Activated CD4-positive, alpha-beta T cell treated with anti-CD3 and anti-CD28 coated beads, Interleukin-2, amount 10 ng/mL, durations not matched to agents 7 days and 5 days (primary cell): Measurements from ENCODE around the gene THSD4. TPM values are rescaled to one million over a fixed set of nuclear protein-coding genes. Genes with fewer than 3 reads are reported as not detected.

Source experiments
- CTCF ChIA-PET: fragments of 350-600 bp; sonication (Branson Sonifier 250); formaldehyde crosslinking; loops from one replicate; lab custom pipeline; 2021; ENCODE audit warnings: antibody characterized with exemption; lab: Charles Lee
- POLR2A ChIA-PET: fragments of 350-600 bp; sonication (Branson Sonifier 250); formaldehyde crosslinking; loops from one replicate; lab custom pipeline; 2021; ENCODE audit warnings: antibody characterized with exemption; lab: Charles Lee
- DNase-seq: peaks from one replicate; pipeline ENCODE4 v3.0.0-alpha.2; 2020
- H3K27ac Mint-ChIP-seq: one replicate; pipeline ENCODE4 v1.8.0; 2021; ENCODE audit warnings: mild to moderate bottlenecking, moderate library complexity, mixed read lengths
- H3K27me3 Mint-ChIP-seq: one replicate; pipeline ENCODE4 v1.8.0; 2021; ENCODE audit warnings: mixed read lengths
- H3K36me3 Mint-ChIP-seq: one replicate; pipeline ENCODE4 v1.8.0; 2021; ENCODE audit warnings: low read depth, mixed read lengths
- H3K4me1 Mint-ChIP-seq: one replicate; pipeline ENCODE4 v1.8.0; 2021; ENCODE audit warnings: mixed read lengths
- H3K4me3 Mint-ChIP-seq: one replicate; pipeline ENCODE4 v1.8.0; 2021; ENCODE audit warnings: mild to moderate bottlenecking, moderate library complexity, mixed read lengths
- H3K9me3 Mint-ChIP-seq: one replicate; pipeline ENCODE4 v1.8.0; 2021; ENCODE audit warnings: mixed read lengths
- total RNA-seq, 2 experiments: library from RNA; stranded (reverse); gene quantifications; one replicate each; pipeline ENCODE4 v1.2.3, GENCODE V29; 2021

The THSD4 gene
- total RNA-seq, 2 experiments from 2014 or later = not detected

DNA sequence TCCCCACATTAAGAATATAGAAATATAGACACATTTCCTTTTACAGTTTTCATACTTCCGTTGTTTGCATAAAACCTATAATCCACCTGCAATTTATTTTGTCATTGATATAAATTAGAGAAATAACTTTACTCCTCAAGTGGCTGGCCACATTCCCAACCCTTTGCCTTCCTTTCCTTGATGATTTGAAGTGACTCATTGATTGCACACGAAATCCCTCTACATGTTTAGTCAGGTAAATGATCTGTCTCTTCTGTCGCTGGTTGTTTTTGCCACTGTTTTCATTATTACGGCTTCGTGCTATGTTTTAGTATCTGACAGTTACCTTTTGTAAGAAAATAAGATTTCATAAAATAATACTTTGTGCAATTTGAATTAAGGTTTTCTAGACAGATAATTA lies 422.9 kb downstream of the THSD4 start:
- CTCF ChIA-PET = no interaction called here

DNA sequence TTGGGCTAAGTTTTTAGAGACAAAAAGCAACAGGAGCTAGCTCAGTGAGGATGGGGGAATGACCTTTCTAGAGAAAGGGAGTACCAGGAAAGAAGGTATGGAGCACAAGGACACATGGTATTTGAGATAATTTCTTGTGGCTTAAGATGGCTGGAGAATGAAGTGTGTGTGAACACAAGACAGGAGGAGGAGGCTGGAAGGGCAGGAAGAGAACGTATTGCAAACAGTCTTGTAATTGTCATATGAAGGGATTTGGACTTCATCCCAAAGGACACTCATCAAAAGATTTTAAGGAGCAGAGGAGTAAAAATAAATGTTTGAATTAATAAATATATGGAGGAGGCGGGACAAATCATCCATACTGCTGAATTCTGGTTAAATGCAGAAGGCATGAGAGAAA lies 426.5 kb downstream of the THSD4 start:
- Mint-ChIP-seq H3K4me3 (no peak overlapping the region), H3K36me3 (no peaks in the 10 kb centered on the region), H3K27me3 (peaks cover 8% of the 10 kb centered on the region), H3K27ac (no peak overlapping the region), H3K4me1 (no peaks in the 10 kb centered on the region), H3K9me3 (no peaks in the 10 kb centered on the region)
- no peak for DNase-seq
- ChIA-PET CTCF (no interaction called here), POLR2A (no interaction called here)

More for the DNA sequence above, 422.9 kb downstream of the THSD4 start:
- H3K9me3 Mint-ChIP-seq = no peaks in the 10 kb centered on the region
- no peaks in the 10 kb centered on the region for H3K36me3 Mint-ChIP-seq
- POLR2A ChIA-PET = no interaction called here
- no peak for DNase-seq
- no peaks in the 10 kb centered on the region for H3K4me1 Mint-ChIP-seq
- no peak overlapping the region for H3K27ac Mint-ChIP-seq
- peaks cover 8% of the 10 kb centered on the region for H3K27me3 Mint-ChIP-seq
- no peak overlapping the region for H3K4me3 Mint-ChIP-seq

DNA sequence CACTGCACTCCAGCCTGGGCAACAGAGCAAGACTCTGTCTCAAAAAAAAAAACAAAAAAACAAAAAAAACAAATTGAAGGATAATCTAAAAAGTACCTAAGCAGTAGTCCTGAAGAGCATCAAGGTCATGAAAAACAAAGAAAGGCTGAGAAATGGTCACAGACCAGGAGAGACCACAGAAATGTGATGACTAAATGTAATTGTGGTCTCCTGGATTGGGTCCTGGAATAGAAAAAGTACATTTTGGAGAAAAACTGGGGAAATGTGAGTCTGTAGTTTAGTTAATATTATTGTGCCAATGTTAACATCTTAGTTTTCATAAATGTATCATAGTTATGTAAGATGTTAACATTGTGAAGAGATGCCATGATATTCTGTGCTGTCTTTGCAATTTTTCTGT lies 427.6 kb downstream of the THSD4 start:
- no peak for DNase-seq
- Mint-ChIP-seq H3K27ac (no peak overlapping the region), H3K4me1 (no peaks in the 10 kb centered on the region), H3K36me3 (no peaks in the 10 kb centered on the region), H3K4me3 (no peak overlapping the region), H3K27me3 (peaks cover 3% of the 10 kb centered on the region), H3K9me3 (no peaks in the 10 kb centered on the region)
- ChIA-PET CTCF (no interaction called here), POLR2A (no interaction called here)

DNA sequence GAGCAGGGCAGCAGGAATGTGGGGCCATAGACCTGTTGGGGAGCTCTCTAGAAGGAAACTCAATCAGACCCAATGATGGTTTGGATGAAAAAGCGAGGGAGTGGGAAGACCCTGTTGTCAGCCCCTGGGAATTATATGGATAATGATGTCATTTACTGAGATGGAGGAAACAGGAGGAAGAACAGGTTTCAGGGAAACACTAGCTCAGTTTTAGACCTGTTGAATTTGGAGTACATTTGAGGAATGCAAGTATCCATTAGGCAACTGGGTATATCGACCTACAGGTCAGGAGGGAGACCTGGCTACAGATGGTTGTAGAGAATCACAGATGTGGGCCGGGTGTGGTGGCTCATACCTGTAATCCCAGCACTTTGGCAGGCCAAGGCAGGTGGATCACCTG lies 428.1 kb downstream of the THSD4 start:
- no peaks in the 10 kb centered on the region for H3K4me1 Mint-ChIP-seq
- no peak overlapping the region for H3K4me3 Mint-ChIP-seq
- H3K9me3 Mint-ChIP-seq = no peaks in the 10 kb centered on the region
- peaks cover 3% of the 10 kb centered on the region for H3K27me3 Mint-ChIP-seq
- CTCF ChIA-PET = no interaction called here
- no peaks in the 10 kb centered on the region for H3K36me3 Mint-ChIP-seq
- POLR2A ChIA-PET = no interaction called here
- DNase-seq = no peak
- H3K27ac Mint-ChIP-seq = no peak overlapping the region

DNA sequence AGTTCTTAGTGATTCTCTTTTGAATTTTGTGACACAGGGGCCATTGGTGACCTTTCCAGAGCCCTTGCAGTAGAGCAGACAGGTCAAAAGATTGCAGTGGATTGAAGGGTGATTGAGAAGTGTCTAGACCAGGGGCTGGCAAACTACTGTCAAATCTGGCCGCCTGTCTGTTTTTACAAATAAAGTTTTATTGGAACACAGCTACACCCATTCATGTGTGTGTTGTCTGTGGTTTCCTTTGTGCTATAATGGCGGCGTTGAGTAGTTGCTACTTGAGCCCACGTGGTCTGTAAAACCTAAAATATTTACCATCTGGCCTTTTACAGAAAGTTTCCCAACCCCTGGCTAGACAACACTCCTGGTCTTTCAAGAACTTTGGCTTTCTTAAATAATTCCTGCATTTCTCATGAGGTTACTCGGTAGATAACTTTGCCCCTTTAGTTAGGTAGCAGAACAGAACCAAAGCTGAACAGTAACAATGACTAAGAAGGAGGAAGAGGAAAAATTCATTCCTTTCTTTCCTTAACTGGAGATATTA lies 430.0 kb downstream of the THSD4 start:
- DNase-seq = no peak

DNA sequence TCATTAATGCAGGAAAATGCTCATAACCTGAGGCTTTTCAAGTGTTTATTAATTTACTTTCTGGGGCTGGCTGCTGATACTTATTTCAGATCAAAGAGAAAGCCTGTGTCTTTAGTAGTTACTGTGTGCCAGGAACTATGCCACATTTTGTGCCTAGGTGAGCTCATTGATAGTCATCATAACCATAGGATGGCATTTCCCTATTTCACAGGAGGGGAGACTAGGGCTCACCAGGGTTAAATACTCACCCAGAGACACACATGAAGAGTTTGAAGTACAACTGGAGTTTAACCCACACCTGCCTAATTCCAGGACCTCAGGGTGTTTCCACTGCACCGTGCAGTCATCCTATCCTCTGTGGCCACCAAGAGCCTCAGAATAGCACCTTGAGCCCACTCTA lies 430.7 kb downstream of the THSD4 start:
- no peak for DNase-seq
- Mint-ChIP-seq H3K4me1 (no peaks in the 10 kb centered on the region), H3K9me3 (no peaks in the 10 kb centered on the region), H3K27me3 (peaks cover 6% of the 10 kb centered on the region), H3K27ac (no peak overlapping the region), H3K36me3 (no peaks in the 10 kb centered on the region), H3K4me3 (no peak overlapping the region)
- POLR2A ChIA-PET = no interaction called here
- CTCF ChIA-PET = no interaction called here

More for the DNA sequence above, 430.0 kb downstream of the THSD4 start:
- ChIA-PET POLR2A (no interaction called here), CTCF (no interaction called here)
- no peak overlapping the region for H3K27ac Mint-ChIP-seq
- no peaks in the 10 kb centered on the region for H3K36me3 Mint-ChIP-seq
- H3K4me1 Mint-ChIP-seq = no peaks in the 10 kb centered on the region
- H3K9me3 Mint-ChIP-seq = no peaks in the 10 kb centered on the region
- H3K27me3 Mint-ChIP-seq = peaks cover 6% of the 10 kb centered on the region
- H3K4me3 Mint-ChIP-seq = no peak overlapping the region

DNA sequence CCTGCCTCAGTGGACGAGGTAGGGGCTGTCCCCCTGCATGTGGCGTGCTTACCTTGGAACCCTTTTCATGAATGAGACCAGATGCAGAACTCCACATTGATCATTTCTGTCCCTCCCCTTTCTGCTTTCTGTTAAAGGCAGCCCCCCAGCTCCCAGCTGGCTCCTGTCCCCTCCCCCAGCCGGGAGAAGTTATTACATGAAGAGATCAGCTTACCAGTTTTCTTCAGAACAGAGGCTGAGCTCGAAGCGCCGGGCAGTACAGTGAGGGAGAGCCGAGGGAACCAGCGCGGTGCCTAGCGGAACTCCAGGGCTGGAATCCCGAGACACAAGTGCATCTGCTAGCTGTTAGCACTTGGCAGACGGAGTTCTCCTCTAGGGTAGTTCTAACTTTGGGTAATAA lies 431.7 kb downstream of the THSD4 start:
- H3K27me3 Mint-ChIP-seq = peaks cover 5% of the 10 kb centered on the region
- no peak overlapping the region for H3K27ac Mint-ChIP-seq
- no peak for DNase-seq
- H3K4me1 Mint-ChIP-seq = no peaks in the 10 kb centered on the region
- no peak overlapping the region for H3K4me3 Mint-ChIP-seq
- H3K9me3 Mint-ChIP-seq = no peaks in the 10 kb centered on the region
- H3K36me3 Mint-ChIP-seq = no peaks in the 10 kb centered on the region
- ChIA-PET CTCF (no interaction called here), POLR2A (no interaction called here)

DNA sequence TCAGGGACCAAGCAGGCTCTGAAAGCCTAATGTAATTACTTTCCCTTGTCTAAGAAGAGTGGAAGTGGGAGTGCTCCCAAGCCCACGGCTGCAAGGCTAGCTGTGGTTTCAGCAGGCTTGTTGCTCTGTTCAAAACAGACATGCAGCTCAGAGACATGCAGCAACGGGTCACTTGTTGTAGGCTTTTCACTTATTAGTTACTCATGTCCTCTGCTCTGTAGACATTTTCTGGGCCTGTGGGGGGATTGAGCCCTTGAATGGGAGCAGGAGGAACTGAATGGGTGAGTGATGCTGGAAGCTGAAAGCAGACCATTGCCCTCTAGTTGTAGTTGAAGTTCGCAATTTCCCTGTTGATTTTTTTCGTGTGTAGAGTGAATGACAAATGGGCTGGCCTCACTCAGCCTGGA lies 433.1 kb downstream of the THSD4 start:
- no peaks in the 10 kb centered on the region for H3K4me1 Mint-ChIP-seq
- peaks cover 8% of the 10 kb centered on the region for H3K27me3 Mint-ChIP-seq
- DNase-seq = no peak
- no peak overlapping the region for H3K27ac Mint-ChIP-seq
- no peak overlapping the region for H3K4me3 Mint-ChIP-seq
- H3K9me3 Mint-ChIP-seq = no peaks in the 10 kb centered on the region
- ChIA-PET POLR2A (no interaction called here), CTCF (no interaction called here)
- H3K36me3 Mint-ChIP-seq = no peaks in the 10 kb centered on the region

DNA sequence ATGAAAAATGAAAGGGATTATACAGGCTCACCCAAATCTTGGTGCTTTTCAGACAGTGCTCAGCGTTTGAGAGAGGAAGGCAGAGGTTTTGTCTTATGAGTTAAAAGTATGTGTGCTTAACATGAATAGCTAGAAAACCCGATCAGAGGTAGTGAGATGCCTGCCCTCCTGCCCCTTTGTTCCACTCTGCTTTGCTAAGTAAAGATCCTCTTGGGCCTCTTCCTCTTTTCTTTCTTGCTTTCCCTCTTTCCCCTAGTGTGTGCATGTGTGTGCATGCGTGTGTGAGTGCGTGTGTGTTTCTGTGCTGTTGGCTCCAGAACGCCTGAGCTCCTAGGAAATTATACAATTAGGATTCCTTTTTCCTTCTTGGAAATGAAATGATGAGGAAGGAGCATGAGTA lies 433.8 kb downstream of the THSD4 start:
- H3K4me3 Mint-ChIP-seq = no peak overlapping the region
- ChIA-PET CTCF (no interaction called here), POLR2A (no interaction called here)
- H3K4me1 Mint-ChIP-seq = no peaks in the 10 kb centered on the region
- H3K27me3 Mint-ChIP-seq = peaks cover 8% of the 10 kb centered on the region
- DNase-seq = no peak
- H3K9me3 Mint-ChIP-seq = no peaks in the 10 kb centered on the region
- no peaks in the 10 kb centered on the region for H3K36me3 Mint-ChIP-seq
- no peak overlapping the region for H3K27ac Mint-ChIP-seq

DNA sequence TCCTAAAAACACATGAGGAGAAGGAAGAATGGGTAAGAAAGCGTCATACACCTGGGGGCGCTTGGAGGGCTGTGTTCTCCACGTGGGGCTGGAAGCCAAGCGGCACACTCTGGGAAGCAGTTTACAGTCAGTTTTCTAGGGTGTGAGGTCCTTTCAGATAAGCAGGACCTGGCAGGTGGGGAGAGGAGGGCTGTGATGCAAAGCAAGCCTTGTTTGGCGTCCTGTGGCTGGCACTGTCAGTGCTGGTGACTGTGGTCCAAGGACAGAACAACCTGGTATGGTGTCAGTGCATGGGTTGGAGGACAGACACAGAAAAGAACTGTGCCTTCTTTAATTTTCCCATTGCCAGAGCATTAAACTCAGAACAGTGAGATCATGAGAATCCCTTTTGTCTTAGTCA lies 434.4 kb downstream of the THSD4 start:
- Mint-ChIP-seq H3K4me3 (no peak overlapping the region), H3K4me1 (no peaks in the 10 kb centered on the region), H3K27me3 (peaks cover 8% of the 10 kb centered on the region), H3K27ac (no peak overlapping the region), H3K36me3 (no peaks in the 10 kb centered on the region), H3K9me3 (no peaks in the 10 kb centered on the region)
- DNase-seq = no peak
- ChIA-PET CTCF (no interaction called here), POLR2A (no interaction called here)

DNA sequence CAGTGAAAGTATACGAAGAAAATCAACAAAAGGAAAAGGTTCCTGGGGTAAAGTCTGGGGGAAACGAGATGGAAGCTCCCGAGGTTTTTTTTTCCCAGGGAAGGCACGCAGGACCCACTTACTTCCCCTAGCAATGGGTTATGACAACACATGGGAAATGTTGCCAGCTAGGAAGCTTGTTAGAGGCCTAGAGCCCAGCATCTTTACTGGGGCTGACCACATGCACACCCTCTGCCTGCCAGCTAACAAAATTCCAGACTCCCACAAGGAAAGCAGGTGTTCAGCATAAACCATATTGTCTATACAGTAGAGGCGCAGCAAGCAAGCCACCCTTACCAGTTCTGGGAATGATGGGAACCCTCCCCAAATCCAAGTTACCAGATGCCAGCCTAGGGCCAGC lies 436.3 kb downstream of the THSD4 start:
- CTCF ChIA-PET = interaction anchor here (0.6 kb wide), 1 partner anchor 517 kb away, joined by 3 read pairs; no protein-coding TSS in a partner anchor

DNA sequence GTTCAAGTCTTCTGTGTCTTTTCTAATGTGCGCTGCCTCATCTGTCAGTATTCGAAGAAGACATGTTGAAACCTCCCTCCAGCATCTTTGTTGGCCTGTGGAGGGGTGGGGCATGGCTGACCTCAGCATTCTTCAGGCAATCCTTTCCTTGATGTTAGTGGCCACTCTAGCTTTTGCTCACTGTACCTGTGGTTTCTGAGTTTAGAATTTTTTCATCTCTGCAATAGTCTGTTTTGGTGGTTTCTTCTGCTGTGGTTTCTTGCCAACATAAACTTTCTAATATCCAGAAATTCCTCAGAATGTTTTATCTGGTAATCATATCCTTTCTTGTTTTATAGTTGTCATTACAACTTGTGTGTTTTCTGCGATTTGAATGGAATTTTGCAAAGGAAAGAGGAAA lies 443.8 kb downstream of the THSD4 start:
- Mint-ChIP-seq H3K36me3 (no peaks in the 10 kb centered on the region), H3K4me3 (no peak overlapping the region)
- POLR2A ChIA-PET = no interaction called here

More for the DNA sequence above, 436.3 kb downstream of the THSD4 start:
- Mint-ChIP-seq H3K4me1 (no peaks in the 10 kb centered on the region), H3K27ac (no peak overlapping the region), H3K4me3 (no peak overlapping the region), H3K9me3 (no peaks in the 10 kb centered on the region), H3K27me3 (peaks cover 8% of the 10 kb centered on the region), H3K36me3 (no peaks in the 10 kb centered on the region)
- DNase-seq = no peak
- POLR2A ChIA-PET = no interaction called here

DNA sequence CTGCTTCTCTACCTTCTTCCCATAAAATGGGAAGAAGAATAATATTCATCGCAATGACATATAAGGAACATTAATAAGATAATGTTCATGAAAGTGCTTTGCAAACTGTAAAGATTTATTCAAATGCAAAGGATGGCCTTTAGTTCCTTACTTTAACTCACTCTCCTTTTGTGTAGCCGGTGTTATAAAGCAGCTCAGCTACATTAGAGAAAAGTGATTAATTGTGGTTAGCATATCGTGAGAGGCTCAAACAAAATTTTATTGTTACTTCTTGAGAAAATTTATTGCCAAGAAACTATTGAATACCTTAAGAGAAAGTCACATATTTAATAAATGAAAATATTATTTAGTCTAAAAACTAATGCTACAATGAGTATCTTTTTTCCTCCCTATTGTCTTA lies 444.3 kb downstream of the THSD4 start:
- Mint-ChIP-seq H3K27ac (no peak overlapping the region), H3K9me3 (no peaks in the 10 kb centered on the region), H3K27me3 (no peaks in the 10 kb centered on the region), H3K4me3 (no peak overlapping the region), H3K36me3 (no peaks in the 10 kb centered on the region), H3K4me1 (no peaks in the 10 kb centered on the region)
- no peak for DNase-seq
- POLR2A ChIA-PET = no interaction called here
- CTCF ChIA-PET = no interaction called here

More for the DNA sequence above, 443.8 kb downstream of the THSD4 start:
- CTCF ChIA-PET = no interaction called here
- no peak overlapping the region for H3K27ac Mint-ChIP-seq
- no peaks in the 10 kb centered on the region for H3K4me1 Mint-ChIP-seq
- no peaks in the 10 kb centered on the region for H3K27me3 Mint-ChIP-seq
- no peak for DNase-seq
- no peaks in the 10 kb centered on the region for H3K9me3 Mint-ChIP-seq

DNA sequence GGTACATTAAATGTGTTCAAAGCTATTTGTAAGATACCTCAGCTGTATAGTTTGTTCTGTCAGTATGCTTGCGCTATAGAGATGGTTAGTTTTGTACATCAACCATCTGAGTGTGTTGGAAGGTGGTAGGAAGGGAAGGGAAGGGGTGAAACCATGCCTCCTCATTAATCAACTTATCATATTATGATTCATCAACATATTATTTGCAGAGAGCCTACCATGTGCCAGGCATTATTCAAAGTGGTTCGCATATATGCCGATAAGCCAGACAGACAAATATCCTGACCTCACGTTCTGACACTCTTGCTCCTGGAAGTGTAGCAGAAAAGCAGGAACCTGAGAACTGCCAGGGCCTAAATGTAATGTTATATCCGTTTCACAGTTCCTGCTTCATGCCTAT lies 447.0 kb downstream of the THSD4 start:
- CTCF ChIA-PET = no interaction called here
- Mint-ChIP-seq H3K27ac (no peak overlapping the region), H3K4me1 (no peaks in the 10 kb centered on the region), H3K27me3 (no peaks in the 10 kb centered on the region), H3K36me3 (no peaks in the 10 kb centered on the region), H3K4me3 (no peak overlapping the region), H3K9me3 (no peaks in the 10 kb centered on the region)
- POLR2A ChIA-PET = no interaction called here
- no peak for DNase-seq
